IPS-18a (cell line): ENCODE results near the gene LIG4.

ENCODE experiments used
- H3K27ac ChIP-seq: one replicate; pipeline ENCODE4 v1.5.1; 2013; ENCODE audit warnings: low read length
- H3K27me3 ChIP-seq: one replicate; pipeline ENCODE4 v1.6.1; 2013; ENCODE audit warnings: mild to moderate bottlenecking, low read length; ENCODE audit not compliant: control insufficient read depth, insufficient read depth
- H3K36me3 ChIP-seq: one replicate; pipeline ENCODE4 v1.6.1; 2013; ENCODE audit warnings: low read depth, low read length; ENCODE audit not compliant: control insufficient read depth
- H3K4me1 ChIP-seq: one replicate; pipeline ENCODE4 v1.6.1; 2013; ENCODE audit warnings: low read depth, low read length; ENCODE audit not compliant: control insufficient read depth
- H3K4me3 ChIP-seq: one replicate; pipeline ENCODE4 v1.5.1; 2013; ENCODE audit warnings: low read length
- H3K9ac ChIP-seq: one replicate; pipeline ENCODE4 v1.6.1; 2013; ENCODE audit warnings: mild to moderate bottlenecking, low read length, moderate library complexity
- H3K9me3 ChIP-seq: one replicate; pipeline ENCODE4 v1.6.1; 2013; ENCODE audit warnings: low read depth, low read length; ENCODE audit not compliant: control insufficient read depth

Gene LIG4

DNA sequence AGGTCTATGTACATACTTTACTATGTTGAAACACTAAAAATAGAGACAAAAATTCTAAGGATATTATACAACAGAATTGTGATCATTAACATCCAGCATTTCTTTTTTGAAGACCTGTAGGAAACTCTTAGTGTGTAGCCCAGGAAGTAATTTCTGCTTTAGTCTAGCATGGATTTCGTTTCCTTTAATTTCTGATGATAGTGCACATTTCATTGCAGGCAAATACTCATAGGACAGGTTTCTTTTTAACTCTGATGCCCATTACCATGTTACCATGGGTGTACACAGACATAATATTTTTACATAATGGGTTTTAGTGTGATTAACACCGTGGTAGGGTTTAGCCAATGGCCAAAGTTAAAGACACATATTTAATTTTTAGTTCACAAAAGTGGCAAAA lies 27.1 kb downstream of the LIG4 start:
- Histone ChIP-seq H3K9me3 (no peaks in the 10 kb centered on the region), H3K36me3 (no peaks in the 10 kb centered on the region), H3K27ac (no peak overlapping the region), H3K4me1 (no peaks in the 10 kb centered on the region), H3K4me3 (no peak overlapping the region), H3K27me3 (no peaks in the 10 kb centered on the region), H3K9ac (no peak overlapping the region)

- Histone ChIP-seq H3K9me3 (no peaks in the 10 kb centered on the region), H3K27ac (no peak overlapping the region), H3K27me3 (no peaks in the 10 kb centered on the region), H3K4me1 (no peaks in the 10 kb centered on the region), H3K36me3 (no peaks in the 10 kb centered on the region), H3K4me3 (no peak overlapping the region), H3K9ac (no peak overlapping the region)
These were observed 30.1 kb downstream of the LIG4 start for GRCh38 chr13:108185223-108185622.

DNA sequence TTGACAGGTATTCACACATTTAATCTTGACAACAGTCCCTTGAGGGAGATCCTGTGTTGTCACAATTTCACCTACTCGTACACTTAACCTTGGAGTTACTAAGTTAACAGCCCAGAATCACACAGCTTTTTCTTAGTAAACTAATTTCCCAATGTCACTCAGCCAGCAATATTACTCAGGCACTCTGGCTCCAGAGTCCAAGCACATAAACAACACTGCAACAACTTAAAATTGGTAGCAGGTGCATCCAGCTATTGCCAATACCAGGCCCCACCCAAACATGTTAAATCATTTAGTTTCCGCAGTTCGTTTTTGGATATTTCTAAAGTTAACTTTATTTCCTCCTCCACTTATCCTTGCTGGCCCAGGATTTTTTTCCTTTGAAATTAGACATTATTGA lies 32.7 kb downstream of the LIG4 start:
- no peak overlapping the region for H3K9ac ChIP-seq
- no peaks in the 10 kb centered on the region for H3K27me3 ChIP-seq
- H3K4me3 ChIP-seq: no peak overlapping the region
- no peak overlapping the region for H3K27ac ChIP-seq
- no peaks in the 10 kb centered on the region for H3K9me3 ChIP-seq
- H3K36me3 ChIP-seq: no peaks in the 10 kb centered on the region
- H3K4me1 ChIP-seq: no peaks in the 10 kb centered on the region

DNA sequence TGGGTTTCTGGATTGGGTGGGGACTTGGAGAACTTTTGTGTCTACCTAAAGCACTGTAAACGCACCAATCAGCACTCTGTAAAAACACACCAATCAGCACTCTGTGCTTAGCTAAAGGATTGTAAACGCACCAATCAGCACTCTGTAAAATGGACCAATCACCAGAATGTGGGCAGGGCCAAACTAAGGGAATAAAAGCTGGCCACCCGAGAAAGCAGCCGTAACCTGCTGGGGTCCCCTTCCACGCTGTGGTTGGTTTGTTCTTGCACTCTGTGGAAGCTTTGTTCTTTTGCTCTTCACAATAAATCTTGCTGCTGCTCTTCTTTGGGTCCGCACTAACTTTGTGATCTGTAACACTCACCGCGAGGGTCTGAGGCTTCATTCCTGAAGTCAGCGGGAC lies 37.3 kb downstream of the LIG4 start:
- H3K27ac ChIP-seq: no peak overlapping the region

DNA sequence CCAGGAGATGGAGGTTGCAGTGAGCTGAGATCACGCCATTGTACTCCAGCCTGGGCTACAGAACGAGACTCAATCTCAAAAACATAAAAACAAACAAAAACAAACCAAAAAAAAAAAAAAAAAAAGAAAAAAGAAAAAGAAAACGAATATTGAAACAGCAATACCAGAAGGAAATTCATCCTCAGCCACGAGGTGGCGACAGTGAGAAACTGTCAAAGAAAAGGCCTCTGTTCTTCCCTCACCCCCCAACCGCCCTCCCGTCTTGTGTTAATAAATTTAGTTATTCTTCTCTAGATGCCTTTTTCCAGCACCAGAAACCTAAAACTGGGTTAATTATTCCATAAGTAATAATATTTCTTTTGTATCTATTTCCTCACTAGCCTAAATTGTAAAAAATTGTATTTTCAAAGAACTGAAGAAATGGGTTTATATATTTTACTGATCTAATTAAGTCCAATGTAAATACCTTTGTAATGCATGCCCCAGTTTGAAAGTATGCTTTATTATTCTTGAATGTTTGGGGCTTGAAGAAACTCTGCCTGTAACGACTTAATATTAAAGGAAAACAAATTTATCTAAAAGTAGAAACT lies 38.6 kb downstream of the LIG4 start:
- H3K27ac ChIP-seq: no peak overlapping the region
- H3K9me3 ChIP-seq: no peaks in the 10 kb centered on the region
- H3K4me1 ChIP-seq: no peaks in the 10 kb centered on the region
- H3K36me3 ChIP-seq: no peaks in the 10 kb centered on the region
- no peak overlapping the region for H3K9ac ChIP-seq
- no peak overlapping the region for H3K4me3 ChIP-seq
- H3K27me3 ChIP-seq: no peaks in the 10 kb centered on the region

More for the DNA sequence above, 37.3 kb downstream of the LIG4 start:
- Histone ChIP-seq H3K36me3 (no peaks in the 10 kb centered on the region), H3K4me1 (no peaks in the 10 kb centered on the region), H3K9ac (no peak overlapping the region), H3K4me3 (no peak overlapping the region), H3K27me3 (no peaks in the 10 kb centered on the region), H3K9me3 (no peaks in the 10 kb centered on the region)

DNA sequence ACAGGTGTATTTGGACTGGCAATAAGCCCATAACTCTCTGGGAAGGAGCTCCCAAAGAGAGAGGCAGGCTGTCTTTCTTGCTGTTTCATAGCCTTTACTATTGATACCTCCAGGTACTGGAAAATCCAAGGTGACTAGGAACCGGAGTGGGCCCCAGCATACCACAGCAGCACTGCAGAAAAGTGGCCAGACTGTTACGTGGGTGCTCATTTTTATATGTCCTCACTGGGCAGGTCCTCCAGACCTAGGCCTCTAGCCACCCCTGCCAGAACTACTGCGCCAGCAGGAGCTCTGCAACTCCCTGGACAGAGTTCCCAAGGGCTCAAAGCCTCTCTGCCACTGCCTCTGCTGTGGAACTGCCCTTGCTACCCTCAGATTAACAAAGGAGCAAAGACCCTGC lies 46.4 kb downstream of the LIG4 start:
- no peaks in the 10 kb centered on the region for H3K36me3 ChIP-seq
- H3K9ac ChIP-seq: no peak overlapping the region
- H3K27me3 ChIP-seq: no peaks in the 10 kb centered on the region
- no peak overlapping the region for H3K4me3 ChIP-seq
- no peaks in the 10 kb centered on the region for H3K4me1 ChIP-seq
- no peak overlapping the region for H3K27ac ChIP-seq
- H3K9me3 ChIP-seq: no peaks in the 10 kb centered on the region

DNA sequence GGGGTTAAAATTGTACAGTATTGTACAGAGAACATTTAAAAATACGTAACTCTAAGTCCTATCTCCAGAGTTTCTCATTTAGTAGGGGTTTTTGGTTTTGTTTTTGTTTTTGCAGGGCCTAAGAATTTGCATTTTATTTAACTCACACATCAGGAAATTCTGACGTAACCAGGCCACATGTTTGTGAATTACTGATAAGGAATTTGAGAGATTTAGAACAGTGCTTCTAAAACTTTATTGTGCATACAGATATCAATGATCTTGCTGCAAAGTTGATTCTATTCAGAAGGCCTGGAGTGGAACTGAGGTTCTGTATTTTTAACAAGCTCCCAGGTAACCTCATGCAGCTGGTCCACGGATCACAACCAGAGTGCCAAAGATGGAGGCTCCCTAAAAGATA lies 49.3 kb downstream of the LIG4 start:
- no peak overlapping the region for H3K9ac ChIP-seq
- no peaks in the 10 kb centered on the region for H3K27me3 ChIP-seq
- no peak overlapping the region for H3K4me3 ChIP-seq
- no peaks in the 10 kb centered on the region for H3K36me3 ChIP-seq
- H3K4me1 ChIP-seq: no peaks in the 10 kb centered on the region
- H3K27ac ChIP-seq: no peak overlapping the region
- no peaks in the 10 kb centered on the region for H3K9me3 ChIP-seq

DNA sequence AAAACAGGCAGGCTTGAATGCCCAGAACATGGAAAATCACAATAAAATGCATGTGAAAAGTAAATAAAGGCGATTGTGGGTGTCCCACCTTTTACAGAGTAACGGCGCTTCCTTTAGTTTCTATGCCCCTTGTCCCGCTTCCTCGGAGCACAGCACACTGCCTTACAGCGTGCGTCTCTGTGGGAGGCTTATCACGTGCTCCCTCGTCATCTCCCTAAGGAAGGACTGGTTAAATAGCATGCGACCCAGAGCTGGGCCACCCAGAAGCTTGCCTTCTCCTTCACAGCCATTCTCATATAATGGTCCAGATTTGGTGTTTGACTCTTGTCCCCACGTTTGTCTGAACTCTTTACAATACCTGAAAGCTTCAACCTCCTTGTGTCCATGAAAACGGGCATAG lies 56.6 kb downstream of the LIG4 start:
- no peaks in the 10 kb centered on the region for H3K36me3 ChIP-seq
- H3K4me1 ChIP-seq: peaks cover 4% of the 10 kb centered on the region
- H3K9me3 ChIP-seq: no peaks in the 10 kb centered on the region
- H3K27ac ChIP-seq: no peak overlapping the region
- H3K9ac ChIP-seq: no peak overlapping the region
- H3K4me3 ChIP-seq: no peak overlapping the region
- H3K27me3 ChIP-seq: no peaks in the 10 kb centered on the region
